HS-27A (cell line): ENCODE results near the gene SHKBP1.
"Not testable (repeated sequence)": the region's sequence is repeated elsewhere in the genome, so short reads cannot be mapped to it uniquely, and the experiment has no call there.

Experiments
- DNase-seq: peaks from one replicate; pipeline ENCODE4 v3.0.0-alpha.2; 2012; ENCODE audit warnings: low read depth, missing footprints

Gene SHKBP1, protein sequence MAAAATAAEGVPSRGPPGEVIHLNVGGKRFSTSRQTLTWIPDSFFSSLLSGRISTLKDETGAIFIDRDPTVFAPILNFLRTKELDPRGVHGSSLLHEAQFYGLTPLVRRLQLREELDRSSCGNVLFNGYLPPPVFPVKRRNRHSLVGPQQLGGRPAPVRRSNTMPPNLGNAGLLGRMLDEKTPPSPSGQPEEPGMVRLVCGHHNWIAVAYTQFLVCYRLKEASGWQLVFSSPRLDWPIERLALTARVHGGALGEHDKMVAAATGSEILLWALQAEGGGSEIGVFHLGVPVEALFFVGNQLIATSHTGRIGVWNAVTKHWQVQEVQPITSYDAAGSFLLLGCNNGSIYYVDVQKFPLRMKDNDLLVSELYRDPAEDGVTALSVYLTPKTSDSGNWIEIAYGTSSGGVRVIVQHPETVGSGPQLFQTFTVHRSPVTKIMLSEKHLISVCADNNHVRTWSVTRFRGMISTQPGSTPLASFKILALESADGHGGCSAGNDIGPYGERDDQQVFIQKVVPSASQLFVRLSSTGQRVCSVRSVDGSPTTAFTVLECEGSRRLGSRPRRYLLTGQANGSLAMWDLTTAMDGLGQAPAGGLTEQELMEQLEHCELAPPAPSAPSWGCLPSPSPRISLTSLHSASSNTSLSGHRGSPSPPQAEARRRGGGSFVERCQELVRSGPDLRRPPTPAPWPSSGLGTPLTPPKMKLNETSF

DNA sequence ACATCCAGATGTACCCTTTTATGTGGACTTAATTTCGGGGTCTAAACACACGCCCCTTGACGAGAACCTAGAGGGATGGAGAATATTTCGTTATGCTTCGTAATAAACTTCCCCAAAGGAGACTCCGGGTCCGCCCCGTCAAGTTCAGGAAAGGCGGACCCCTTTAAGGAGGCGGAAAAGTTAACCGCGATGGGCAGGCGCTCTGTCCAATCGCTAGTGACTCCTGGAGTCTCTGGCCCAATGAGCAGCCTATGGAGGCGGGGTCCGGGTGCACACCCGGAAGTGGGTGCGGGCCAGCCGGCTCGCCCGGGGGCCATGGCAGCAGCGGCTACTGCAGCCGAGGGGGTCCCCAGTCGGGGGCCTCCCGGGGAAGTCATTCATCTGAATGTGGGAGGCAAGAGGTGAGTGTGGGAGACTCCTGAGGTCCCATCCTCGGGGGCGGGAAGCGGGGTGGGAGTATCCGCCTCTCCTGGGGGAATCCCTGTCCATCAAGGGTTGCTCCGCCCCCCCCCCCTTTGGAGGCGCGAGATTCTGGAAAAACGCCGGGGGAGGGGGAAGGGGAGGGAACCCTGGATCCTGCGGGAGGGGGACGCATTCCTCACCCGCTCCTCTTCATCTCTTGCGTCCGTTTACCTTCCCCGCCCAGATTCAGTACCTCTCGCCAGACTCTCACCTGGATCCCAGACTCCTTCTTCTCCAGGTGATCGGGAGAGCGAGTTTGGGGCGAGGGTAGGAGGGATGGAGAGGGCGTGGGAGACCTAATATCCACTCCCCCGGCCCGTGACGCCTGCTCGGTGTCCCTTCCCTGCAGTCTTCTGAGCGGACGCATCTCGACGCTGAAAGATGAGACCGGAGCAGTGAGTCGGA lies at the start of gene SHKBP1:
SHKBP1 (plus strand) TSS at position 289 of the 867 bp plus-strand sequence; CDS start at position 316, 27 bp downstream.
- DNase-seq: peak; percentile 98

DNA sequence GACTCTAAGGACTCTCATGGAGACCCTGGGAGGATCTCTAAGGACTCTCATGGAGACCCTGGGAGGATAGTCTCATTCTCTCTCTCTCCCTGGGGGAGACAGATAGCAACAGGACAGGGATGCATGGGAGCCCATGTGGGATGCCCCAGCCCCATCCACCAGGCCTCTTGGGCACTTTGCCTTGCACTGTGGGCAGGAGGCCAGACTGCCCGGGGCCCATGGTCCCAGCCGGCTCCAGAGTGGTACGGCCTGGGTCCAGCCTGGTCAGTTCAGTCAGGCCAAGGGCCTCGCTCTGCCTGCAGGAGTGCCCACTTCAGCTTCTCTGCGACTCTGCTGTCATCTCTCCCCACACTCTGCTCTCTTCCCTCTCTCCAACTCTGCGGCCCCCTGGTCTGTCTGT lies 48.6 kb upstream of the SHKBP1 start:
- DNase-seq: no peak

DNA sequence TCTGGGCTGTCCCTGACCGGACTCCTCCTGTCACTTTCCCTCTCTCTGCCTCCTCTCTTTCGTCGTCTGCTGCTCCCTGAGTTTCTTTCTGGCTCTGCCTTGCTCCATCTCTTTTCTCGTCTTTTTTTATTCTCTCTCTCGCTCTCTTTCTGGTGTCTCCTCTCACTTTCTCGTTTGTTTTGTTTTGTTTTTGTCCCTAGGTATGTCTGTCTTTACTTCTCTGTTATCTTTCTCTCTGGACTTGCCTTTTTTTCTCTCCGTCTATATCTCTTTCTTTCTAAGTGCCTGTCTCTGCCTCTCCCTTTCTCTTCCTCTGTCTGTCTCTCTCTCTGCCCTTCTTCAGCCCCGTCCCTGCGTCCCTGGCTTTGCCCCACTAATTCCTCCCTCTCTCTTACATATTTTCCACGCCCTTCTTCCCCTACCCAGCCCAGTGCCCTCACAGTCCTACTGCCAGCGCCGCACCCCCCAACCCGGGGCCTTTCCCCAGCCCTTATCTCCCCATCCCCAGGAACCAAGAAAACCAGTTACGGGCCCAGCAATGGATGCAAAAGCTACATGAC lies 48.1 kb upstream of the SHKBP1 start:
- DNase-seq: no peak

DNA sequence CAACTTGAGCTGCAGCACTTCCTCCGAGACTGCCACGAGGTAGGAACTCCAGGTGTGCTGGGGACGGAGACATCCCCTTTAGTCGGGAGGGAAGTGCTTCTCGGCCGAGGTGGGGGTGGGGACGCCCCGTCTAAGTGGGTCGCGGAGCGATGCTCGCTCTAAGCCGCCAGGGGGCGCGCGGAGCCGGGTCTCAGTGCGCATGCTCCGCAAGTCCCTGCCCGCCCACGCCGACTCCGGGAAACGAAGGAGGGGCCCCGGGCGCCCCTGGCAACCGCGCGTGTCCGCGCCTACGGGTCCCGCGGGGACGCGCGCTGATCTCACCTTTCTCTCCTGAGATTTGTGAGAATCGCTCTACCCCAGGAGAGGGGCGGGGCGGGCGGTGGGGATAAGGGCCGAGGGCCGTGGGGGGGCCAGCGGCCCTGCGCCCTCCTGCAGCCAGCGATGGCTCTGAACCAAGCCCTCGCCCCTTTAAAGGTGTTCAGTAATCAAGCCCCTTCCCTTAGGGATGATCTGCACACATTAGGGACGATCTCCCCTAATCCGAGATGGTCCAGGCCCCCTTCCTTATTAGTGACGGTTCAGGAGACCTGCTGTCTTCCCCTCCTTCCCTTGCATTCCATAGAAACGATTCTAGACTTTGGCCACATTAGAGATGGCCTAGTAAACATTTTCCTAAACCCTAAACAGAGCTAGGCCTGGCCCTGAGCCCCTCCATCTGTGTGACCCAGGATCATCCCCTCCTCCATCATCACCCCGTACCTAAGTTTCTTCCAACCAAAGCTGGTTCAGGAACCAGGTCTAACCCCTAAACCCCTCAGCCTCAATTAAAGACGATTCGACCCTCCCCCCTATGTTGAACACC lies 47.3 kb upstream of the SHKBP1 start:
- DNase-seq: peak; percentile 72

DNA sequence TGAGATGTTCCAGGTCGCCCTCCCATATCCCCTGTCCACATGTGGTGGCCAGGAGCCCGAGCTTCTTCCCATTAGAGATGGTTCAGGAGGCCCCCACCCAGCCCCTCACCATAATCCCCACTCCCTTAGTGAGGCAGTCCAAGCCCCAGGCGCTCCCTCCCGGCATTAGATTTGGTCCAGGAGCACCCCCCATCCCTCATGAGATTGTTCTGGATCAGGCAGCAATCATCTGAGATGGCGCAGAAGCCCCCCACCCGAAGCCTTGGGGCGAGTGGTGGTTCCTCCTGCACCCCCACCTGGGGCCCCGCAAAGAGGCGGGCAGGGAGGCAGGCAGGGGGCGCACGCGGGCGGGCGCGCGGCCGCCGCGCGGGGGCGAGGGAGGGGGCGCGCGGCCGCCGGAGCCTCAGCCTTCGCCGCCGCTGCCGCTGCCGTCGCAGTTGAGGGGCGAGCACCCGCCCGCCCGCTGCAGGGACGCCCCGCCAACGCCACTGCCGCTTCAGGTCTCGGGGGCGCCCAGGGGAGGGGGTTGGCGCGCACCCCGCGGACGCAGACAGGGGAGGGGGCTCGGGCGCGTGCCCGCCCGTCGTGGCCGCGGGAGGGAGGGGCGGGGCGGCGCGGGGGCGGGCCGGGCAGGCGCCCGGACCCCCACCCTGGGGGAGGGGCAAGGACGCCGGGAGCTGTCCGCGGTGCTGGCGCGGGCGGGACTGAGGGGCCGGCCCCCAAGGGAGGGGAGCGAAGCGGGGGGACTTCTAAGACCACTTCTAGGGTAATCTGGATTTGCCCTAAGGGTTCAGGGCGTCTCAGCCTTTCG lies 46.4 kb upstream of the SHKBP1 start:
- DNase-seq: no peak

DNA sequence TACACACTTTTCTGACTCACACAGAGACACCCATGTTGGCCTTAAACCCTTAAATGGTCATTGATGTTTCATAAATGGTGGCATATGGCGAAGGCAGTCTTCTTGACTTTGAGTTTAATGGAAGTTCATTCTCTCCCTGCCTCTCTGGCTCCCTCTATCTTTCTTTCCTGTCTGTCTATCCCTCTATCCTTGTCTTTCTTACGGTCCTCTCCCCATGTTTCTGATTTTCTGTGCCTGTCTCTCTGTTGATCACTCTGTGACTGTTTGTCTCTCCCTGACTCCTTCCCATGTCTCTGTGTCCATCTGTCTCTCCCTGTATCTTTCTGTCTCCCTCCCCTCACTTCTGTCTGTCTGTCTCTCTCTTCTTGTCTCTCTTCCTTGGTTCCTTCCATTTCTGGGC lies 43.2 kb upstream of the SHKBP1 start:
- DNase-seq: no peak

DNA sequence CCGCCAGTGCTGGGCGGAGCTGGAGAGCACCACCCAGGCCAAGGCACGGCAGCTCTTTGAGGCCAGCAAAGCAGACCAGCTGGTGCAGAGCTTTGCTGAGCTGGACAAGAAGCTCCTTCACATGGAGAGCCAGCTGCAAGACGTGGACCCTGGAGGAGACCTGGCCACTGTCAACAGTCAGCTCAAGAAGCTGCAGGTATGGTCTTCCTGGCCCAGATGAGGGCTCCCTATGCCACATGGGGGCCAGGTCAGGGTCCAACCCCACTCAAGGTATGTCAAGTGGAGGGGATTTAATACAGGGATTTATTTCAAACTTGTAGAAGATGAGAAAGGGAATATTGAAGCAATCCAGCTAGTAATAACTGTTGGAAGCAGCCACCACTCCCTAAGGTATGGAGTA lies 42.5 kb upstream of the SHKBP1 start:
- no peak for DNase-seq

DNA sequence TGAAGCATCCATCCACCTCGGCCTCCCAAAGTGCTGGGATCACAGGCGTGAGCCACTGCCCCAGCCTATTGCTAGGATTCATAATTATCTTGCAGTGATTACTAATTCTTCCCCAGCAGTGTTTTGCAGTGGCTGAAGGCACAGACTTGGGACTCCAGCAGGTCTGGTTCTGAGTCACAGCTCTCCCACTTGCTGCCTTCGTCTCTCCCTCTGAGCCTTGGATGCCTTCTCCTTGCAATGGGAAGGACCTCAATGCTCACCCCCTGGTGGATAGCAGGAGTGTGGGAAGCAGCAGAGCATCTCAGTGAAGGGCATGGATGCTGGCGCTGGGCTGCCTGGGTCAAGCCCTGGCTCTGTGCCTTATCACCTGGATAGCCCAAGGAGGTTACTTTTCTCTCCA lies 37.6 kb upstream of the SHKBP1 start:
- no peak for DNase-seq

DNA sequence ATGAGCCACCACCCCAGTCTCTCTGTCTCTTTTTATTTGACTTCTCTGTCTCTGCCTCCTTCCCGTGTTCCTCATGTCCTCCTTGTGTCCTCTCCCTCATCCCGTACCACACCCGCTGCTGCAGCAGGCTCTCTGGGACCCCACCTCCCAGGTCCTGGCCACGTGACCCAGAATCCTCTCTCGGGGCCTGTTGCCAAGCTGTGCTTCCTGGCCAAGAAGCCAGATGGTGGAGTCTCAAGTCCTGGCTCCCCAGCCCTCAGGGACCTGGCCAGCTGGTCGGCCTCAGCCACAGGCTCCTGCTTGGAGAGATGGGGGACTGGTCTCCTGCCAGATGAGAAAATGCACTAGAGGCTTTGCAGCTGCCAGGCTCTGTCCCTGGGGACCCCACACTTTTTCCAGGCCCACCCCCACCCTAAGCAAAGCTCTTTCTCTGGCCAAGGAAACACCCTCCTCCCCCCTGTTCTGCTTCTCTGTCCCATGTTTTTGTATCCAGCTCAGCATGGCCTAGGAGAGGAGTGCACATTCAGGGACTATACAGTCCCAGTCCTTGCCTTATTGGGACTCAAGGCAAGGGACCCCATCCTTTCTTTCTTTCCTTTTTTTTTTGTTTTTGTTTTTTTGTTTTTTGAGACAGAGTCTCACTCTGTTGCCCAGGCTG lies 34.3 kb upstream of the SHKBP1 start:
- no peak for DNase-seq

DNA sequence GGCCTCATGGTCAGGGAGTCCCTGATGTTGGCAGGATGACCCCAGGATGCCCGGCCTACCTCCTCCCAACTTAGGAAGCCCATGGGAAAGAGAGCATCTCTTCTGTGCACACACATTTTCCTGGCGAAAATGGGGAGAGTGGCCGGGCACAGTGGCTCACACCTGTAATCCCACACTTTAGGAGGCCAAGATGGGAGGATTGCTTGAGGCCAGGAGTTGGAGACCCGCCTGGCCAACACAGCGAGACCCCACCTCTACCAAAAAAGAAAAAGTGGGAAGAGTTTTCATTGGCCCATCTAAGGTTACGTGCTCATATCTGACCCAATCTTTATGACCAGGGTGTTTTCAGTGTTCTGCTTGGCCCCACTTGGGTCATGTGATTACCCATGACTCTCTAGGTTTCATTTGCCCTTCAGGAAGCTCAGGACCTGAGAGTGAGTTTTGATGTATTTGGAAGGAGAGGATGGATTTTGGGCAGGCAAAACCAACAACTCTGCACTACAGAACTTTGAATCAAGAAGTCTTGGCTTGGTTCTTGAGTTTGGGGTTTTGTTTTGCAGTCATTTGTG lies 33.6 kb upstream of the SHKBP1 start:
- DNase-seq: no peak

DNA sequence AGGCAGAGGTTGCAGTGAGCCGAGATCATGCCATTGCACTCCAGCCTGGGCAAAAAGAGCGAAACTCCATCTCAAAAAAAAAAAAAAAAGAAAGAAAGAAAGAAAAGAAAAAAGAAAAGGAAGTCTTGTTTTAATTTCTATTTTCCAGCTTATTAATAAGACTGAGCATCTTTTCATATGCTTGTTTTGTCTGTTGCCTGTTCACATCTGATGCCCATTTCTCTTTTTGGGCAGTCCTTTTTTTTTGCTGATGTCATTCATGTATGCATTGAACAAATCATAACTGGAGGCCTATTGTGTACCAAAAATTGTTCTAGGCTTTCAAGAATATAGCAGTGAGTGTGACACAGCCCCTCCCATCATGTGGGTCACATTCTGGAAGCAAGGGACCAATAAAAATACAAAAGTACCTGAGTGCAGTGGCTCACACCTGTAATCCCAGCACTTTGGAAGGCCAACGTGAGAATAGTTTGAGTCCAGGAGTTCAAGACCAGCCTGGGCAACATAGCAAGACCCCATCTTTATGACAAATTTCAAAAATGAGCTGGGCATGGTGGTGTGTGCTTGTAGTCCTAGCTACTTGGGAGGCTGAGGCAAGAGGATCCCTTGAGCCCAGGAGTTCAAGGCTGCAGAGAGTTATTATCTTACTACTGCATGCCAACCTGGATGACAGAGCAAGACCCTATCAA lies 30.4 kb upstream of the SHKBP1 start:
- DNase-seq: not testable (repeated sequence)

DNA sequence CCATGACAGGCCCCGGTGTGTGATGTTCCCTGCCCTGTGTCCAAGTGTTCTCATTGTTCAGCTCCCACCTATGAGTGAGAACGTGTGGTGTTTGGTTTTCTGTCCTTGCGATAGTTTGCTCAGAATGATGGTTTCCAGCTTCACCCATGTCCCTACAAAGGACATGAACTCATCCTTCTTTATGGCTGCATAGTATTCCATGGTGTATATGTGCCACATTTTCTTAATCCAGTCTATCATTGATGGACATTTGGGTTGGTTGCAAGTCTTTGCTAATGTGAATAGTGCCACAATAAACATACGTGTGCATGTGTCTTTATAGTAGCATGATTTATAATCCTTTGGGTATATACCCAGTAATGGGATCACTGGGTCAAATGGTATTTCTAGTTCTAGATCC lies 29.5 kb upstream of the SHKBP1 start:
- DNase-seq: not testable (repeated sequence)

DNA sequence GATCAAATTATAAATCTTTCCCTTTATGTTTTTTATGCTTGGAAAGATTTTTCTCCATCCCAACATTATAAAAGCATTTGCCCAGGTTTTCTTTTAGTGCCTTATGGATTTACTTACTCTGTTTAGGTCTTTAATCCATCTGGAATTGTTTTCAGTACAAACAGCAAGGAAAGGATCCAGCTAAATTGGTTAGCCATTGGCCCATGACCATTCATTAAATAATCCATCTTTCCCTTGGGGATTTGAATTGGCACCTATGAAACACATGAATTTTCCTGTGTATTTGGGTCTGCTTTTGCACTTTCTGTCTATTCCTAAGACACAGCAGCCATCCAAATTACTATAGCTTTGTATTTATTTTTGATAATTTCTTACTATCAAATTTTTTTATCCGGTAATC lies 28.8 kb upstream of the SHKBP1 start:
- DNase-seq: no peak

DNA sequence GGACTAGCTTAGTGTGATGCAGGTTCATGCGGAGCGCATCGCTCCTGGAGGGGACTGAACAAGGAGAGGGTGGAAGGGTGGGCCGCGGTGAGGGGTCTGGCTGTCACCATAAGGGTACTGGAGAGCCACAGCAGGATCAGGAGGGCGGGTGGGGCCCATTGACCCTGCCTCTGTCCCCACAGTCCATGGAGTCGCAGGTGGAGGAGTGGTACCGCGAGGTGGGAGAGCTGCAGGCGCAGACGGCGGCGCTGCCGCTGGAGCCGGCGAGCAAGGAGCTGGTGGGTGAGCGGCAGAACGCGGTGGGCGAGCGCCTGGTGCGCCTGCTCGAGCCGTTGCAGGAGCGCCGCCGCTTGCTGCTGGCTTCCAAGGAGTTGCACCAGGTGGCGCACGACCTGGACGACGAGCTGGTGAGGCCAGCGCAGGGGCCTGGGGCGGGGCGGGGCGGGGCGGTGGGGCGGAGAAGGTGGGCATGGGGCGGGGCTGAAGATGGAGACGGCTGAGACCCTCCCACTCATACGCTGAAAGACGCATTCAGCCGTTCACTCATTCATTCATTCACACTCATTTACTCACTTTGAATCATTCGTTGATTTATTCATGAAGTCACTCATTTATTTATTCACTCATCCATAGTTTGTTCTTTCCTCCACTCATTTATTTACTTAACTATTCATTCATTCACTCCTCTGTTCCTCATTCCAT lies 27.5 kb upstream of the SHKBP1 start:
- DNase-seq: no peak

DNA sequence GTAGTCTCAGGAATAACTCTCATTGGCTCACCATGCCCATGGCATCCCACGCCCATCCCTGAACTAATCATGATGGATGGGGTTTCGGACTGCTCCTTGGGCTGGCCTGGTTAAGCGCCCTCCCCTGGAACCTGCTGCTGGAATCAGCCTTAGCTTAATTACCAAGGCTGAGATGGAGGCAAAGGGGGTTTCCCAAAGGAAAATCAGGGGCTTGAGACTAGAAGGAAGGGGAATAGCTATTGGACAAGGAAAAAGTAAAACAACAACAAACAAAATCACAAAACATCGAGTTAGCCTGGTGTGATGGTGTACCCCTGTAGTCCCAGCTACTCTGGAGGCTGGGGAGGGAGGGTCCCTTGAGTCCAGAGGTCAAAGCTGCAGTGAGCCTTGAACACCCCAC lies 25.7 kb upstream of the SHKBP1 start:
- no peak for DNase-seq

DNA sequence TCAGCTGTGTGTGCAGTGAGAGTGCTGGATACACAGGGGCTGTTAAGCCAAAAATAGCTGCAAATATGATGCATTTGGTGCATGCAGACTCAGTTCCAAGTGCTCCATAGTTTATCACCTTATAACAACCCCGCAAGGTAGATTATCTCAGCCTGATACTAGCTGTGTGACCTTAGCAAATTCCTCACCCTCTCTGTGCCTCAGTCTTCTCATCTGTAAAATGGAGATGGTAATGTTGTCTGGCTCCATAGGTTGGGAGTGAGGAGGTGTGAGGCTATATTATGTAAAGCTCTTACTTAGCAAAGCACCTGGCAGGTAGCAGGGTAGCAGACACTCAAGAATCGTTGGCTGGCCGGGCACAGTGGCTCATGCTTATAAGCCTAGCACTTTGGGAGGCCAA lies 23.8 kb upstream of the SHKBP1 start:
- DNase-seq: no peak

DNA sequence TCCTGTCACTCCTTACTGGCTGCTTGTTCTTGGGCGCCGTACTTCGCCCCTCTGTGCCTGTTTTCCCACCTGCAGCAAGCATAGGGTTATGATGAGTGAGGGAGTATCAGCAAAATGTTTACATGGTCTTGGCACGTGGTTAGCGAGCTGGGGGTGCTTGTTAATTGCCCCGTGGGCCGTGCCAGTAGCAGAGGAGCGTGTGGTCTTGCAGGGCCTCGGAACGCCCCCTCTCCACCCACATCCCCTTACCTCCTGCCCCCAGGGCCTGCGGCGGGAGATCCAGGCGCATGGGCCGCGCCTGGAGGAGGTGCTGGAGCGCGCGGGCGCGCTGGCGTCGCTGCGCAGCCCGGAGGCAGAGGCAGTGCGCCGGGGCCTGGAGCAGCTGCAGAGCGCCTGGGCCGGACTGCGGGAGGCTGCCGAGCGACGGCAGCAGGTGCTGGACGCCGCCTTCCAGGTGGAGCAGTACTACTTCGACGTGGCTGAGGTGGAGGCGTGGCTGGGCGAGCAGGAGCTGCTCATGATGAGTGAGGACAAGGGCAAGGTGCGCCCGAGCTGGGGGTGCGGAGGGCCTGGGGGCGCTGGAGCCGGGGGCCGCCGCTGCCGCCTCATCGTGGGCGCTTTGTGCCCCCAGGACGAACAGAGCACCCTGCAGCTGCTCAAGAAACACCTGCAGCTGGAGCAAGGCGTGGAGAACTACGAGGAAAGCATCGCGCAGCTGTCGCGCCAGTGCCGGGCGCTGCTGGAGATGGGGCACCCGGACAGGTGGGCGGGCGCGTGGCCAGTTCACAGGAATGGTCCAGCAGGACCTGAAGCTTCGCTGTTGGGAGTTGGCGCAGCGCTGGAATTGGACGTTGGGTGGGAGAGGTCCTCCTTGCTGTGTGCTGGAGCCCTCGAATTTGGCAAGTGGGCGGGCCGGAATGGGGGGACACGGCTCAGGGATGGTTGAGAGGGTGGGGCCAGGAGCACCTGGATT lies 22.5 kb upstream of the SHKBP1 start:
- DNase-seq: no peak
